ENCODE data around the gene SKAP1.

Gene SKAP1

GRCh38 chr17:48163809-48164208, 266.2 kb downstream of the SKAP1 start:
- peaks cover 16% of the 10 kb centered on the region for H3K4me1 ChIP-seq (ENCODE audit: insufficient read depth, low read length, poor library complexity, severe bottlenecking)
- H3K4me3 ChIP-seq (ENCODE audit: low read length, poor library complexity, severe bottlenecking), result peak overlapping the region; percentile 58
- H3K4me2 ChIP-seq (ENCODE audit: low read depth, low read length, poor library complexity, severe bottlenecking), result peak overlapping the region; percentile 69
- H3K36me3 ChIP-seq (ENCODE audit: insufficient read depth, low read length), result no peaks in the 10 kb centered on the region
- TF ChIP-seq CTCF (conservative IDR thresholded peaks at IDR 0.05; ENCODE audit: low read length) (peak; percentile 60), EZH2phosphoT487 (IDR thresholded peaks at IDR 0.05; ENCODE audit: borderline replicate concordance) (no peak)
- no peaks in the 10 kb centered on the region for H3K9me3 ChIP-seq (ENCODE audit: insufficient read depth, low read depth, low read length)
- H2AFZ ChIP-seq (ENCODE audit: low read length), result no peak overlapping the region
- no peaks in the 10 kb centered on the region for H3F3A ChIP-seq (ENCODE audit: low read depth)
- no peaks in the 10 kb centered on the region for H3K9me2 ChIP-seq (replicated peaks; ENCODE audit: low read depth, low read length)
- H3K9ac ChIP-seq (ENCODE audit: low read depth, low read length, poor library complexity, severe bottlenecking), result peak overlapping the region; percentile 42
- H3K79me2 ChIP-seq (ENCODE audit: insufficient read depth, low read length), result no peaks in the 10 kb centered on the region
- no peaks in the 10 kb centered on the region for H4K20me1 ChIP-seq (ENCODE audit: insufficient read depth, low read length, poor library complexity, severe bottlenecking)
- H3K27me3 ChIP-seq (ENCODE audit: insufficient read depth, low read length, poor library complexity, severe bottlenecking), result no peaks in the 10 kb centered on the region

GRCh38 chr17:48162946-48163506, 267.0 kb downstream of the SKAP1 start:
- Histone ChIP-seq H3K27me3 (ENCODE audit: insufficient read depth, low read length, poor library complexity, severe bottlenecking) (no peaks in the 10 kb centered on the region), H3K9me2 (replicated peaks; ENCODE audit: low read depth, low read length) (no peaks in the 10 kb centered on the region), H3F3A (ENCODE audit: low read depth) (no peaks in the 10 kb centered on the region), H3K9ac (ENCODE audit: low read depth, low read length, poor library complexity, severe bottlenecking) (peak overlapping the region; percentile 42), H3K9me3 (ENCODE audit: insufficient read depth, low read depth, low read length) (no peaks in the 10 kb centered on the region), H3K4me2 (ENCODE audit: low read depth, low read length, poor library complexity, severe bottlenecking) (peak overlapping the region; percentile 69), H3K4me1 (ENCODE audit: insufficient read depth, low read length, poor library complexity, severe bottlenecking) (peaks cover 16% of the 10 kb centered on the region), H3K36me3 (ENCODE audit: insufficient read depth, low read length) (no peaks in the 10 kb centered on the region), H3K4me3 (ENCODE audit: low read length, poor library complexity, severe bottlenecking) (peak overlapping the region; percentile 58), H2AFZ (ENCODE audit: low read length) (peak overlapping the region; percentile 52), H4K20me1 (ENCODE audit: insufficient read depth, low read length, poor library complexity, severe bottlenecking) (no peaks in the 10 kb centered on the region), H3K79me2 (ENCODE audit: insufficient read depth, low read length) (no peaks in the 10 kb centered on the region)
- TF ChIP-seq EZH2phosphoT487 (IDR thresholded peaks at IDR 0.05; ENCODE audit: borderline replicate concordance), result no peak
- TF ChIP-seq CTCF (conservative IDR thresholded peaks at IDR 0.05; ENCODE audit: low read length), result no peak

- no peaks in the 10 kb centered on the region for H3K27me3 ChIP-seq (ENCODE audit: insufficient read depth, low read length, poor library complexity, severe bottlenecking)
- TF ChIP-seq CTCF (conservative IDR thresholded peaks at IDR 0.05; ENCODE audit: low read length), result no peak
- TF ChIP-seq EZH2phosphoT487 (IDR thresholded peaks at IDR 0.05; ENCODE audit: borderline replicate concordance), result no peak
- peaks cover 16% of the 10 kb centered on the region for H3K4me1 ChIP-seq (ENCODE audit: insufficient read depth, low read length, poor library complexity, severe bottlenecking)
- H3K9ac ChIP-seq (ENCODE audit: low read depth, low read length, poor library complexity, severe bottlenecking), result no peak overlapping the region
- no peaks in the 10 kb centered on the region for H3K36me3 ChIP-seq (ENCODE audit: insufficient read depth, low read length)
- H2AFZ ChIP-seq (ENCODE audit: low read length), result no peak overlapping the region
- no peaks in the 10 kb centered on the region for H4K20me1 ChIP-seq (ENCODE audit: insufficient read depth, low read length, poor library complexity, severe bottlenecking)
- no peaks in the 10 kb centered on the region for H3F3A ChIP-seq (ENCODE audit: low read depth)
- H3K79me2 ChIP-seq (ENCODE audit: insufficient read depth, low read length), result no peaks in the 10 kb centered on the region
- H3K9me2 ChIP-seq (replicated peaks; ENCODE audit: low read depth, low read length), result no peaks in the 10 kb centered on the region
- peak overlapping the region; percentile 69 for H3K4me2 ChIP-seq (ENCODE audit: low read depth, low read length, poor library complexity, severe bottlenecking)
- no peak overlapping the region for H3K4me3 ChIP-seq (ENCODE audit: low read length, poor library complexity, severe bottlenecking)
- no peaks in the 10 kb centered on the region for H3K9me3 ChIP-seq (ENCODE audit: insufficient read depth, low read depth, low read length)
Measured at GRCh38 chr17:48162306-48162934, 267.6 kb downstream of the SKAP1 start.
